H1 (cell line): ENCODE measurements around the gene SLMAP. TPM values are rescaled to one million over a fixed set of nuclear protein-coding genes. Genes with fewer than 3 reads are reported as not detected.

Experiments used
- CTCF ChIA-PET: fragments of 300-600 bp; sonication (Branson Sonifier 250); formaldehyde crosslinking; loops from one replicate; lab custom pipeline; 2021; ENCODE audit not compliant: partially characterized antibody; lab: Charles Lee
- POLR2A ChIA-PET: fragments of 300-600 bp; sonication (Branson Sonifier 250); formaldehyde crosslinking; loops from one replicate; lab custom pipeline; 2021; ENCODE audit warnings: inconsistent platforms; ENCODE audit not compliant: partially characterized antibody; lab: Charles Lee
- DNase-seq, 2 experiments: peaks; one replicate each; pipeline versions ENCODE4 v3.0.0 to v3.0.0-alpha.2; 2010 to 2022; ENCODE audit warnings: low spot score in 2 of 2, low read depth in 1 of 2, mixed read lengths in 1 of 2
- FAIRE-seq: peaks from 2 replicates; lab custom pipeline; 2011; peaks lifted over from hg19 to GRCh38; lab: Jason Lieb, UNC
- H2AFZ ChIP-seq: 2 replicates; pipeline ENCODE4 v1.8.1; 2012; ENCODE audit warnings: low read length, inconsistent platforms
- H2AK5ac ChIP-seq: 2 replicates; pipeline ENCODE4 v1.6.1; 2013; ENCODE audit warnings: low read depth, low read length
- H2BK120ac ChIP-seq: replicated peaks from 2 replicates; pipeline ENCODE3; 2013; ENCODE audit warnings: low read depth, low read length, inconsistent platforms
- H2BK12ac ChIP-seq: 2 replicates; pipeline ENCODE4 v1.6.1; 2013; ENCODE audit warnings: low read depth, low read length
- H2BK15ac ChIP-seq: 2 replicates; pipeline ENCODE4 v1.6.1; 2013; ENCODE audit warnings: low read length
- H2BK20ac ChIP-seq: 2 replicates; pipeline ENCODE4 v1.6.1; 2013; ENCODE audit warnings: low read length
- H2BK5ac ChIP-seq: 2 replicates; pipeline ENCODE4 v1.6.1; 2013; ENCODE audit warnings: low read depth, low read length
- H3K14ac ChIP-seq: 2 replicates; pipeline ENCODE4 v1.6.1; 2013; ENCODE audit warnings: inconsistent platforms; ENCODE audit not compliant: insufficient read length
- H3K18ac ChIP-seq: 2 replicates; pipeline ENCODE4 v1.6.1; 2013; ENCODE audit warnings: low read length; ENCODE audit errors: extremely low read depth
- H3K23ac ChIP-seq: 2 replicates; pipeline ENCODE4 v1.6.1; 2013; ENCODE audit warnings: inconsistent platforms; ENCODE audit not compliant: insufficient read length
- H3K23me2 ChIP-seq: 2 replicates; pipeline ENCODE4 v1.6.1; 2013; ENCODE audit warnings: low read depth, low read length
- H3K27ac ChIP-seq: 2 replicates; pipeline ENCODE4 v1.6.1; 2011; ENCODE audit warnings: low read depth, low read length, inconsistent platforms
- H3K27me3 ChIP-seq, 4 experiments: replicated peaks in 1 of 4; 1 replicate in 1 of 4; 2 replicates in 3 of 4; pipeline versions ENCODE4 v1.6.1 to v1.8.1; 2011 to 2013; ENCODE audit warnings: low read length in 3 of 4, mild to moderate bottlenecking in 3 of 4, inconsistent platforms in 2 of 4, mixed read lengths in 2 of 4, moderate library complexity in 1 of 4; ENCODE audit not compliant: control insufficient read depth in 3 of 4, insufficient read depth in 3 of 4; ENCODE audit errors: extremely low read depth in 1 of 4
- H3K36me3 ChIP-seq, 4 experiments: 2 replicates each; pipeline versions ENCODE4 v1.6.1 to v1.8.1; 2011 to 2013; ENCODE audit warnings: mild to moderate bottlenecking in 4 of 4, low read length in 3 of 4, moderate library complexity in 2 of 4, control low read depth in 1 of 4, inconsistent platforms in 1 of 4; ENCODE audit not compliant: insufficient read depth in 4 of 4, control insufficient read depth in 2 of 4
- H3K4ac ChIP-seq: replicated peaks from 2 replicates; pipeline ENCODE3; 2013; ENCODE audit warnings: low read length, low read depth, mixed read lengths, inconsistent platforms; ENCODE audit not compliant: insufficient read length
- H3K4me1 ChIP-seq, 4 experiments: replicated peaks in 1 of 4; 1 replicate in 1 of 4; 2 replicates in 3 of 4; pipeline versions ENCODE4 v1.6.1 to v1.8.1; 2011 to 2013; ENCODE audit warnings: low read length in 3 of 4, inconsistent platforms in 2 of 4, mixed read lengths in 1 of 4; ENCODE audit not compliant: insufficient read depth in 4 of 4, control insufficient read depth in 3 of 4
- H3K4me2 ChIP-seq, 2 experiments: 2 replicates each; pipeline versions ENCODE4 v1.6.1 to v1.8.1; 2011 to 2013; ENCODE audit warnings: low read depth in 2 of 2, low read length in 2 of 2, control low read depth in 1 of 2, inconsistent platforms in 1 of 2, mild to moderate bottlenecking in 1 of 2; ENCODE audit not compliant: insufficient read depth in 1 of 2
- H3K4me3 ChIP-seq, 4 experiments: fragments of 200-600, 300-600 bp in 1 of 4; sonication (generic), shearing (Covaris generic), sonication (Bioruptor Twin) in 1 of 4; 2 replicates each; pipeline versions ENCODE4 v1.5.1 to v1.8.1; 2011 to 2016; ENCODE audit warnings: low read length in 4 of 4, low read depth in 3 of 4, control low read depth in 2 of 4, inconsistent platforms in 2 of 4, mild to moderate bottlenecking in 2 of 4, mixed read lengths in 1 of 4, moderate library complexity in 1 of 4; ENCODE audit not compliant: insufficient read depth in 2 of 4; ENCODE audit errors: extremely low read depth in 1 of 4
- H3K56ac ChIP-seq: replicated peaks from 2 replicates; pipeline ENCODE3; 2013; ENCODE audit warnings: low read depth, mild to moderate bottlenecking, mixed read lengths, low read length, inconsistent platforms; ENCODE audit not compliant: insufficient read length
- H3K79me1 ChIP-seq: 2 replicates; pipeline ENCODE4 v1.6.1; 2013; ENCODE audit warnings: low read depth, low read length, control low read depth
- H3K79me2 ChIP-seq, 2 experiments: 2 replicates each; pipeline versions ENCODE4 v1.6.1 to v1.8.1; 2012 to 2013; ENCODE audit warnings: low read length in 2 of 2, mild to moderate bottlenecking in 2 of 2, inconsistent platforms in 1 of 2; ENCODE audit not compliant: insufficient read depth in 2 of 2, control insufficient read depth in 1 of 2
- H3K9ac ChIP-seq, 4 experiments: replicated peaks in 1 of 4; 1 replicate in 1 of 4; 2 replicates in 3 of 4; pipeline versions ENCODE4 v1.6.1 to v1.8.1; 2011 to 2013; ENCODE audit warnings: low read depth in 3 of 4, low read length in 3 of 4, control low read depth in 2 of 4, mild to moderate bottlenecking in 2 of 4, moderate library complexity in 2 of 4, inconsistent platforms in 1 of 4; ENCODE audit errors: extremely low read depth in 1 of 4
- H3K9me3 ChIP-seq, 2 experiments: 2 replicates each; pipeline versions ENCODE4 v1.6.1 to v1.8.1; 2012 to 2013; ENCODE audit warnings: mild to moderate bottlenecking in 2 of 2, moderate library complexity in 2 of 2, control low read depth in 1 of 2, inconsistent platforms in 1 of 2, low read depth in 1 of 2, low read length in 1 of 2, mixed read lengths in 1 of 2; ENCODE audit not compliant: insufficient read depth in 2 of 2
- H4K20me1 ChIP-seq, 2 experiments: replicated peaks in 1 of 2; 2 replicates each; pipeline versions ENCODE3 to v1.8.1; 2011 to 2013; ENCODE audit warnings: inconsistent platforms in 2 of 2, low read length in 2 of 2, mild to moderate bottlenecking in 1 of 2; ENCODE audit not compliant: insufficient read depth in 2 of 2, control insufficient read depth in 1 of 2
- H4K5ac ChIP-seq: 2 replicates; pipeline ENCODE4 v1.6.1; 2013; ENCODE audit warnings: low read length, low read depth, mixed read lengths, inconsistent platforms; ENCODE audit not compliant: insufficient read length
- H4K8ac ChIP-seq: 2 replicates; pipeline ENCODE4 v1.8.0; 2013; ENCODE audit warnings: mild to moderate bottlenecking, moderate library complexity, low read length, inconsistent platforms; ENCODE audit not compliant: insufficient read depth; ENCODE audit errors: extremely low read depth
- H4K91ac ChIP-seq: replicated peaks from 2 replicates; pipeline ENCODE3; 2013; ENCODE audit warnings: low read length, mixed read lengths, inconsistent platforms; ENCODE audit not compliant: insufficient read length
- TBP ChIP-seq: IDR thresholded peaks from 2 replicates; pipeline ENCODE4 v1.6.1; 2011; ENCODE audit warnings: low read depth, low read length, improper control_type of control experiment
- WGBS, 2 experiments: shearing (Covaris generic) in 1 of 2; methylation state at CpG; one replicate each; pipeline versions ENCODE4 v1.1.6 to v1.1.7; 2013 to 2015; ENCODE audit warnings: low lambda C conversion rate in 2 of 2, mixed read lengths in 2 of 2, inconsistent platforms in 1 of 2, low coverage in 1 of 2, missing lambda C conversion rate in 1 of 2; ENCODE audit not compliant: insufficient replicate concordance in 2 of 2, insufficient coverage in 1 of 2, insufficient read length in 1 of 2; ENCODE audit errors: extremely low coverage in 1 of 2, missing lambda C conversion rate in 1 of 2; 5-methylcytosine and 5-hydroxymethylcytosine counted together
- polyA plus RNA-seq, 7 experiments: library from polyadenylated mRNA; depleted of rRNA in 3 of 7; stranded (reverse) in 5 of 7; unstranded in 2 of 7; fragments of >200 nt in 5 of 7; fragments of 200-250 nt in 2 of 7; gene quantifications; 1 replicate in 5 of 7; 2 replicates in 1 of 7; 4 replicates in 1 of 7; pipeline versions ENCODE4 v1.2.1 to v1.2.3, GENCODE V29; 2011 to 2013; ENCODE audit warnings: missing spikeins in 2 of 7, mixed read lengths in 2 of 7
- total RNA-seq: library from RNA; stranded (reverse); fragmentation: NEBNext Ultra II Directional; extraction: Animal tissue kit (Norgen Biotek cat#: 25700); gene quantifications from 2 replicates; pipeline ENCODE4 v1.2.1, GENCODE V29; 2021
- TF ChIP-seq, protein P1 (sequence below): IDR thresholded peaks from 2 replicates; pipeline ENCODE4 v1.6.1; 2012; ENCODE audit warnings: inconsistent platforms

Gene SLMAP
- total and polyA plus RNA-seq, 2 of the 8 experiments (the other 6 are each of a cell fraction or from before 2014, with no cell fraction given), result 13.6 to 70.4 TPM

DNA sequence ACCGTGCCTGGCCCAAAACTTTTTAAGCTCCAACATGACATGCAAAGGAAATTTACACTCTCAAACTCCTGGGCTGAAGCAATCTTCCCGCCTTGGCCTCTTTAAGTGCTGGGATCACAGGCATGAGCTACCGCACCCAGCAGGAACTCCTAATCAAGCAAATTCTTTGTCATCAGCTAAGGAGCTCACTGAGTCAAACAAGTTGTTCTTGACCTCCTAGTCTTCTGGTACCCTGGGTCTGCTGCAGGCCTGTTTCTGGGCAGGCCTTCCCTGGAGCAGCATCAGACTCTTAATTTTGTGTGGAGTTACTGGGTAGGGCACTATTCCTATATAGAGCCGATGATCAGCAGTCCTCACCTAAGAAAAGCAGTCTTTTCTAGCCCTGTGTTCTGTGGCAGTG is 183.7 kb downstream of the SLMAP start:
- no peak overlapping the region for H2BK20ac ChIP-seq
- no peaks in the 10 kb centered on the region for H3K79me1 ChIP-seq
- no peaks in the 10 kb centered on the region for H3K23me2 ChIP-seq
- H3K4me2 ChIP-seq, result no peak overlapping the region
- no peak overlapping the region for H3K18ac ChIP-seq
- no peak for FAIRE-seq
- DNase-seq, result no peak
- H3K4me3 ChIP-seq, result no peak overlapping the region
- no peak overlapping the region for H2BK12ac ChIP-seq
- H3K79me2 ChIP-seq, result no peaks in the 10 kb centered on the region
- H3K4me1 ChIP-seq, result no peaks in the 10 kb centered on the region
- no peak for TF ChIP-seq TBP
- TF ChIP-seq, protein P1, sequence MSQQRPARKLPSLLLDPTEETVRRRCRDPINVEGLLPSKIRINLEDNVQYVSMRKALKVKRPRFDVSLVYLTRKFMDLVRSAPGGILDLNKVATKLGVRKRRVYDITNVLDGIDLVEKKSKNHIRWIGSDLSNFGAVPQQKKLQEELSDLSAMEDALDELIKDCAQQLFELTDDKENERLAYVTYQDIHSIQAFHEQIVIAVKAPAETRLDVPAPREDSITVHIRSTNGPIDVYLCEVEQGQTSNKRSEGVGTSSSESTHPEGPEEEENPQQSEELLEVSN, result 0 out of 2 replicates have a peak, but pooled peaks have one; percentile 24
- TF ChIP-seq, all 59 proteins: peak for 1
- 0 out of 4 replicates have a peak, but pooled peaks cover 3% of the 10 kb centered on the region in 2 experiments for H3K9me3 ChIP-seq
- H3K56ac ChIP-seq, result no peak overlapping the region
- H2BK15ac ChIP-seq, result 0 out of 2 replicates have a peak overlapping the region, but pooled peaks have one; percentile 5
- no peak overlapping the region for H2BK120ac ChIP-seq
- no peak overlapping the region for H4K8ac ChIP-seq
- peaks cover 0 to 2% (median 0%) of the 10 kb centered on the region in 4 experiments; a peak in 1 of 7 replicates for H3K27me3 ChIP-seq
- ChIA-PET CTCF (interaction anchor here (0.7 to 1.4 kb wide), 5 partner anchors 8 to 80 kb away, joined by 3 to 4 read pairs (median 3); no protein-coding TSS in a partner anchor), POLR2A (interaction anchor here (1.2 to 1.5 kb wide), 2 partner anchors 12 to 24 kb away, joined by 3 read pairs; no protein-coding TSS in a partner anchor)
- no peaks in the 10 kb centered on the region for H3K36me3 ChIP-seq
- H3K14ac ChIP-seq, result no peak overlapping the region
- no peaks in the 10 kb centered on the region for H4K20me1 ChIP-seq
- H4K91ac ChIP-seq, result no peak overlapping the region
- no peak overlapping the region for H3K27ac ChIP-seq
- H2BK5ac ChIP-seq, result 0 out of 2 replicates have a peak overlapping the region, but pooled peaks have one; percentile 21
- H3K9ac ChIP-seq, result no peak overlapping the region
- H4K5ac ChIP-seq, result no peak overlapping the region
- WGBS, 2 experiments, result 93% methylated on average over 4 of the region's 4 CpGs; no CpG with 5 or more reads in 1 of the 2 experiments
- H2AFZ ChIP-seq, result no peak overlapping the region
- no peak overlapping the region for H2AK5ac ChIP-seq
- no peak overlapping the region for H3K23ac ChIP-seq
- no peak overlapping the region for H3K4ac ChIP-seq
